Measurements from ENCODE around the gene PTPRD.
A peak's percentile ranks its signal among the peaks of the same experiment; 100 is the strongest.

Gene PTPRD

GRCh38 chr9:8880060-8880459, 1732.7 kb downstream of the PTPRD start (continued):
- TF ChIP-seq OSR2 (tag by site-specific recombination; IDR thresholded peaks at IDR 0.05): peak; percentile 80
- TF ChIP-seq PRDM6 (tag by site-specific recombination; IDR thresholded peaks at IDR 0.05): peak; percentile 79
- peak; percentile 68 for TF ChIP-seq ZXDB (tag by site-specific recombination; IDR thresholded peaks at IDR 0.05)
- TF ChIP-seq SP2 (tag by site-specific recombination; IDR thresholded peaks at IDR 0.05): no peak
- TF ChIP-seq SCRT2 (tag by site-specific recombination; IDR thresholded peaks at IDR 0.05): no peak
- no peak for TF ChIP-seq ZIC2 (tag by site-specific recombination; IDR thresholded peaks at IDR 0.05)
- no peak for TF ChIP-seq ZNF362 (tag by site-specific recombination; IDR thresholded peaks at IDR 0.05)
- TF ChIP-seq ZBTB20 (tag by site-specific recombination; IDR thresholded peaks at IDR 0.05): no peak

- Histone ChIP-seq H3K4me1 (ENCODE audit: control insufficient read depth, insufficient read depth, low read length) (peaks cover 4% of the 10 kb centered on the region; the same call in 1 of the 2 replicates), H3K9me3 (ENCODE audit: control insufficient read depth, insufficient read depth, low read depth, low read length) (no peaks in the 10 kb centered on the region), H3K36me3 (ENCODE audit: control insufficient read depth in 2 of 2, insufficient read depth in 1 of 2, low read length in 2 of 2) (no peaks in the 10 kb centered on the region), H3K27ac (ENCODE audit: extremely low read depth, low read depth, low read length) (no peak overlapping the region), H3K4me3 (ENCODE audit: low read depth, low read length) (no peak overlapping the region)
- CTCF ChIA-PET: interaction anchor here (0.7 to 3.3 kb wide), 2 partner anchors 17 to 187 kb away, joined by 5 to 16 read pairs; no protein-coding TSS in a partner anchor
- TF ChIP-seq ATF2 (tag by site-specific recombination; IDR thresholded peaks at IDR 0.05; ENCODE audit: low read depth) (no peak), ZNF785 (tag by site-specific recombination; IDR thresholded peaks at IDR 0.05) (no peak), ZNF280D (tag by site-specific recombination; IDR thresholded peaks at IDR 0.05) (no peak), ZNF585B (tag by site-specific recombination; IDR thresholded peaks at IDR 0.05) (no peak), ZBTB20 (tag by site-specific recombination; IDR thresholded peaks at IDR 0.05) (no peak), ZNF521 (tag by site-specific recombination; IDR thresholded peaks at IDR 0.05) (no peak), GLIS2 (tag by site-specific recombination; IDR thresholded peaks at IDR 0.05) (no peak), ZIC2 (tag by site-specific recombination; IDR thresholded peaks at IDR 0.05) (no peak), ZNF658 (tag by site-specific recombination; IDR thresholded peaks at IDR 0.05) (no peak), HOXD13 (CRISPR knock-in tag; IDR thresholded peaks at IDR 0.05; ENCODE audit: borderline replicate concordance) (no peak), ZBTB6 (tag by site-specific recombination; IDR thresholded peaks at IDR 0.05) (no peak), ZNF24 (tag by site-specific recombination; IDR thresholded peaks at IDR 0.05) (no peak)
- POLR2A ChIA-PET: interaction anchor here (0.6 kb wide), 1 partner anchor 131 kb away, joined by 3 read pairs; no protein-coding TSS in a partner anchor
Measured at GRCh38 chr9:8879284-8879683, 1733.5 kb downstream of the PTPRD start.
